ENCODE measurements around the gene SHB.

DNA sequence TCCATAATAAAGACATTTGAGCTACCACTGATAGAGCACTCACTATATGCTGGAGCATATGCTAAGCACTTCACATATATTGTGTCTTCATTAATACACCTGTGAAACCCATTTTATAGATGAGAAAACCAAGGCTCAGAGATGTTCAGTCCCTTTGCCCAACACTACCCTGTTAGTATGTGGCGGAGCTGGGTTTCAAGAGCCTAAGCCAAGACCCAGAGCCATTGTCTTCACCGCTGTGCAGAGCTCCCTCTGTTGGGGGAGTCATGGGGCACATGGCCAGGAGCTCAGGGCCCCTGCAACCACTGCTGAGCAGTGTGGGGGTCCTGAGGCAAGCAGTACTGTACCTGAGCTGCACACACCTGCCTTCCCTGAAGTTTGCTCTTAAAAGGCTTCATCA lies 127.8 kb downstream of the SHB start:
- no peak for TF ChIP-seq FOXA1 (IDR thresholded peaks at IDR 0.05)
- no peak for TF ChIP-seq SP1 (IDR thresholded peaks at IDR 0.05)
- TF ChIP-seq TARDBP (IDR thresholded peaks at IDR 0.05): no peak
- no peak for TF ChIP-seq CTBP1 (IDR thresholded peaks at IDR 0.05; ENCODE audit: borderline replicate concordance)
- TF ChIP-seq ZNF384 (IDR thresholded peaks at IDR 0.05): no peak
- TF ChIP-seq ELF4 (IDR thresholded peaks at IDR 0.05): no peak
- TF ChIP-seq ARNT (IDR thresholded peaks at IDR 0.05): no peak
- TF ChIP-seq FOXM1 (IDR thresholded peaks at IDR 0.05; ENCODE audit: borderline replicate concordance): no peak
- TF ChIP-seq BHLHE40 (IDR thresholded peaks at IDR 0.05; ENCODE audit: borderline replicate concordance): no peak
- no peak for TF ChIP-seq HDGF (IDR thresholded peaks at IDR 0.05; ENCODE audit: borderline replicate concordance)
